Vagina (tissue), 2 donors: ENCODE data around the gene SVBP. TPM values are rescaled to one million over a fixed set of nuclear protein-coding genes. Genes with fewer than 3 reads are reported as not detected.

Source experiments
- DNase-seq, 2 donors: peaks; one replicate each; pipeline ENCODE4 v3.0.0-alpha.2; 2017; ENCODE audit errors: extremely low spot score in 2 of 2
- H3K27ac ChIP-seq: fragments of 200-600 bp; sonication (generic); one replicate; pipeline ENCODE4 v1.5.1; 2019
- H3K27me3 ChIP-seq: fragments of 200-600 bp; sonication (generic); one replicate; pipeline ENCODE4 v1.5.1; 2019
- H3K36me3 ChIP-seq, 2 donors: fragments of 200-600 bp; sonication (generic); one replicate each; pipeline ENCODE4 v1.5.1; 2017 to 2019
- H3K4me1 ChIP-seq: fragments of 200-600 bp; sonication (generic); one replicate; pipeline ENCODE4 v1.5.1; 2019
- H3K4me3 ChIP-seq, 2 donors: fragments of 200-600 bp; sonication (generic); 1 replicate in 1 of 2; 2 replicates in 1 of 2; pipeline ENCODE4 v1.5.1; 2016 to 2019
- H3K9me3 ChIP-seq: fragments of 200-600 bp; sonication (generic); one replicate; pipeline ENCODE4 v1.5.1; 2019
- POLR2A ChIP-seq, 2 donors: fragments of 450-650 bp; IDR thresholded peaks; one replicate each; pipeline ENCODE4 v1.6.1; 2017; ENCODE audit warnings: antibody characterized with exemption in 2 of 2, mild to moderate bottlenecking in 2 of 2, moderate library complexity in 2 of 2
- POLR2AphosphoS5 ChIP-seq, 2 donors: sonication (generic); formaldehyde crosslinking; IDR thresholded peaks; one replicate each; pipeline ENCODE4 v1.9.0; 2017; ENCODE audit warnings: antibody characterized with exemption in 2 of 2, mild to moderate bottlenecking in 2 of 2, low read depth in 1 of 2; ENCODE audit not compliant: insufficient read depth in 1 of 2
- intact Hi-C: fragments of 100-400 bp; cut with DNase I; formaldehyde crosslinking; loops from one replicate; pipeline ENCODE4 v1.15.1; 2023
- total RNA-seq: library from RNA; depleted of rRNA; stranded (reverse); fragments of >200 nt; gene quantifications from one replicate; pipeline ENCODE4 v1.2.3, GENCODE V29; 2016
- TF ChIP-seq, protein P1 (sequence below), 3 experiments: fragments of 450-650 bp in 2 of 3; fragments of 200-600 bp in 1 of 3; sonication (generic) in 1 of 3; IDR thresholded peaks; one replicate each; pipeline ENCODE4 v1.5.1; 2017 to 2019; ENCODE audit warnings: antibody characterized with exemption in 3 of 3, mild to moderate bottlenecking in 2 of 3, moderate library complexity in 2 of 3

The SVBP gene
- total RNA-seq, 1 donor from 2014 or later: 23.8 TPM

DNA sequence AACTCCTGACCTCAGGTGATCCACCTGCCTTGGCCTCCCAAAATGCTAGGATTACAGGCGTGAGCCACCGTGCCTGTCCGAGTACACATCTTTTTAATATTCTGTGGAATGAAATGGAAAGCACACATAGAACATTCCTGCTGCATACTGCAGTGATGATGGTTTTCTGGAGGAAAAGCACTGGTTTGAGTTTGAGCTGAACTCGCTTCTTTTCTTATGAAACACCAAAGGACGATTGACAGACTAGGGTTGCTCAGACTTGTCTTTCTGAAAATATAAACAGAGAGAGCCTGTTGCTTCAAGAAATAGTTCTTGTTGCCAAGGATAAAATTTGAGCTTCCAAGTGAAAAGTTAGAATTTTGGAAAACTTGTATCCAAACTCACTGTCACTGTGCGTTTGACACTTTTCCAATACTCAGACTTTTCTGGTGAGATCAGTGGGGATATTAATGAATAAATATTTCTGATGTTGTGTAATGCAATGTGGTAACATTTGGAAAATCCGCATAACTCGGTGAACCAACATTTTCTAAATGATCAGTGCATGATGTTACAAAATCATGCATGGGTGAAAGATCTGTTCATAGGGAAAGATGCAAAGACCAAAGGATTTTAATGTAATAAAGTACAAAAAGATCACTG, 15.2 kb downstream of the SVBP start:
- no peak overlapping the region for H3K27ac ChIP-seq
- H3K27me3 ChIP-seq: no peaks in the 10 kb centered on the region
- H3K9me3 ChIP-seq: no peaks in the 10 kb centered on the region
- TF ChIP-seq POLR2AphosphoS5 (IDR thresholded peaks at IDR 0.05; ENCODE audit: insufficient read depth in 1 of 2, low read depth in 1 of 2) (no peak), POLR2A (IDR thresholded peaks at IDR 0.05) (no peak)
- TF ChIP-seq, protein P1, sequence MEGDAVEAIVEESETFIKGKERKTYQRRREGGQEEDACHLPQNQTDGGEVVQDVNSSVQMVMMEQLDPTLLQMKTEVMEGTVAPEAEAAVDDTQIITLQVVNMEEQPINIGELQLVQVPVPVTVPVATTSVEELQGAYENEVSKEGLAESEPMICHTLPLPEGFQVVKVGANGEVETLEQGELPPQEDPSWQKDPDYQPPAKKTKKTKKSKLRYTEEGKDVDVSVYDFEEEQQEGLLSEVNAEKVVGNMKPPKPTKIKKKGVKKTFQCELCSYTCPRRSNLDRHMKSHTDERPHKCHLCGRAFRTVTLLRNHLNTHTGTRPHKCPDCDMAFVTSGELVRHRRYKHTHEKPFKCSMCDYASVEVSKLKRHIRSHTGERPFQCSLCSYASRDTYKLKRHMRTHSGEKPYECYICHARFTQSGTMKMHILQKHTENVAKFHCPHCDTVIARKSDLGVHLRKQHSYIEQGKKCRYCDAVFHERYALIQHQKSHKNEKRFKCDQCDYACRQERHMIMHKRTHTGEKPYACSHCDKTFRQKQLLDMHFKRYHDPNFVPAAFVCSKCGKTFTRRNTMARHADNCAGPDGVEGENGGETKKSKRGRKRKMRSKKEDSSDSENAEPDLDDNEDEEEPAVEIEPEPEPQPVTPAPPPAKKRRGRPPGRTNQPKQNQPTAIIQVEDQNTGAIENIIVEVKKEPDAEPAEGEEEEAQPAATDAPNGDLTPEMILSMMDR (IDR thresholded peaks at IDR 0.05): no peak
- H3K36me3 ChIP-seq: peaks cover 0 to 4% of the 10 kb centered on the region in 2 donors
- H3K4me3 ChIP-seq: no peak overlapping the region
- no peaks in the 10 kb centered on the region for H3K4me1 ChIP-seq
- DNase-seq: no peak
- intact Hi-C loops: no loop called here

DNA sequence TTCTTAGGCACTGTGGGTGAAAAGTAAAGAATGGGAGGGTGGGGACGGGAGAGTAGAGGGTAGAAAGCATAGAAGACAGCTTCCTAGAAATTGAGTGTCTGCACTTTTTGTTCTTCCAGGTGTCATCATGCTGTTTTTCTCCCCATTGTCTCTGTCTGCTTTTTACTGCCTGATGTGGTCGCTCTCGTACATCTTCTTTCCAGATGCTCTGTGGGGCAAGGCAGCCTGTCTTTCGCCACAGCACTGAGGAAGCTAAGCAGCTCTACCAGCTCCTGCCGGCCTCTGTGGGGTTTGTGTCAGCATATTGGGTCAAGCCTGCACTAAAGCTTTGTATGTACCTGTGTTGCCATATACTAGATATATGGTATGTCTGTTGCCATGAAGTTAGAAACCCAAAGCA, 19.2 kb downstream of the SVBP start:
- H3K27ac ChIP-seq: no peak overlapping the region
- H3K4me1 ChIP-seq: peaks cover 4% of the 10 kb centered on the region
- intact Hi-C loops: no loop called here
- H3K4me3 ChIP-seq: no peak overlapping the region
- no peak for DNase-seq
- TF ChIP-seq, protein P1 (IDR thresholded peaks at IDR 0.05): no peak
- no peak for TF ChIP-seq POLR2A (IDR thresholded peaks at IDR 0.05)
- TF ChIP-seq POLR2AphosphoS5 (IDR thresholded peaks at IDR 0.05; ENCODE audit: insufficient read depth in 1 of 2, low read depth in 1 of 2): no peak
- no peaks in the 10 kb centered on the region for H3K36me3 ChIP-seq
- H3K27me3 ChIP-seq: no peaks in the 10 kb centered on the region
- H3K9me3 ChIP-seq: no peaks in the 10 kb centered on the region

DNA sequence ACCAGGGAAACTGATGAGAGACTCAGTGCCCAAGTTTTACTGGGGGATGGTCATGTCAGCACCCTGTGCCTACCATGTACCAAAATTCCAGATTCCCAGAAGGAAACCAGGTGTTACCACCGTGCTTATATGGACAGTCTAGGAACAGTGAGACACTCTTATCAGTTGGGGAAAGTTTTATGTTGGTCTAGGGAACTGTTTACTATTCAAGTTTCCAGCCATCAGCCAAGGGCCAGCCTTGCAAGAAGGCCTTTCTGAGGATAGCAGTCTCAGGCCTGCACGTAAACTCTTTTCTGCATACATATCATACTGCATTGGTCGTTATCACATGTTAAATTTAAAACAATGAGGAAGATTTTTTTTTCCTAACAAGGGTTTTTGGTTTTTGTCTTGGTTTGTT, 19.8 kb downstream of the SVBP start:
- H3K4me3 ChIP-seq: no peak overlapping the region
- intact Hi-C loops: no loop called here
- TF ChIP-seq POLR2AphosphoS5 (IDR thresholded peaks at IDR 0.05; ENCODE audit: insufficient read depth in 1 of 2, low read depth in 1 of 2) (no peak), POLR2A (IDR thresholded peaks at IDR 0.05) (no peak)
- TF ChIP-seq, protein P1 (IDR thresholded peaks at IDR 0.05): no peak
- H3K27me3 ChIP-seq: no peaks in the 10 kb centered on the region
- DNase-seq: no peak
- no peaks in the 10 kb centered on the region for H3K9me3 ChIP-seq
- no peaks in the 10 kb centered on the region for H3K36me3 ChIP-seq
- peaks cover 4% of the 10 kb centered on the region for H3K4me1 ChIP-seq
- no peak overlapping the region for H3K27ac ChIP-seq

DNA sequence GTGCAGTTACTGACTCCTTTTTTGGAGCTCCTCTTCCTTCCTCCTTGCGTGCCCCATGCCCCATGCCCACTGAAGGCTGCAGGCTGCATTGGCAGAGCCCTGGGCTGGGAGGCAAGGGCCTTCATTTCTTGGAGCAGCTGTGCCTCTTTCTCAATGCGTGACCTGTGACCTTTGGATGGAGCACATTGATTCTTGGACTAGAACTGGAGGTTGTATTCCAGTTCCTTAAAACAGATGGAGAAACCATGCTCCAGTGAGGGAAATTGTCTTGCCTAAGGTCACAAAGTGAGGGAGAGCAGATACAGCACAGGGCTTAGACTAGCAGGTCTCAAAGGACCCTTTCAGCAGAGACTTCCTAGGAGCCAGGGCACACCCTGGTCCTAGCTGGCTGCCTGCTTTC, 23.4 kb downstream of the SVBP start:
- DNase-seq: no peak
- Histone ChIP-seq H3K36me3 (no peaks in the 10 kb centered on the region), H3K27ac (no peak overlapping the region), H3K4me1 (peaks cover 4% of the 10 kb centered on the region), H3K9me3 (no peaks in the 10 kb centered on the region), H3K27me3 (no peaks in the 10 kb centered on the region), H3K4me3 (no peak overlapping the region)
- TF ChIP-seq, protein P1 (IDR thresholded peaks at IDR 0.05): no peak
- no peak for TF ChIP-seq POLR2AphosphoS5 (IDR thresholded peaks at IDR 0.05; ENCODE audit: insufficient read depth in 1 of 2, low read depth in 1 of 2)
- no peak for TF ChIP-seq POLR2A (IDR thresholded peaks at IDR 0.05)
- intact Hi-C loops: no loop called here

DNA sequence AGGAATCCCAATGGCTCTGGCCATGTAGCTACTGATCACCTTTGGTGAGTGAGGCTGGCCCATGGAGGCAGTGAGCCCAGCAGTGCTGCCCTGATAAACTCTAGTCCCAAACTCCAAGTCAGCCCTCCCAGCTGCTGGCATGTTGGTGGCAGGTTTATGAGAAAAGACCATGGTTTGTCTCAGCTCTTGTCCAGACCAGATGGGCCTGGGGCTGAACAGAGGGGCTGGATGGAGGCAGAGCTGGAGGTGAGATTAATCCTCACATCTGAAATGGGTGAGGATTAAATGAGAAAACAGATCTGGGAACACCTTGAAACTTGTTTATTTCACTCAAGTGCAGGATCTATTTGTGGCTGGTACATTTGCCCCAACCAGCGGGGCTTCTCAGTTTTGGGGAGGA, 29.2 kb downstream of the SVBP start:
- TF ChIP-seq, protein P1 (IDR thresholded peaks at IDR 0.05): no peak
- no peak for TF ChIP-seq POLR2AphosphoS5 (IDR thresholded peaks at IDR 0.05; ENCODE audit: insufficient read depth in 1 of 2, low read depth in 1 of 2)
- TF ChIP-seq POLR2A (IDR thresholded peaks at IDR 0.05): no peak
- no peaks in the 10 kb centered on the region for H3K27me3 ChIP-seq
- H3K27ac ChIP-seq: no peak overlapping the region
- no peaks in the 10 kb centered on the region for H3K9me3 ChIP-seq
- DNase-seq: no peak
- intact Hi-C loops: loop anchor here (5.0 kb wide), 1 partner anchor 439 kb away; no protein-coding TSS in a partner anchor
- H3K36me3 ChIP-seq: no peaks in the 10 kb centered on the region
- peaks cover 19% of the 10 kb centered on the region for H3K4me1 ChIP-seq
- no peak overlapping the region for H3K4me3 ChIP-seq
